ENCODE data around the gene COL4A5.
"Not testable (repeated sequence)": the region's sequence is repeated elsewhere in the genome, so short reads cannot be mapped to it uniquely, and the experiment has no call there.

COL4A5 gene

GRCh38 chrX:108456971-108457477, 17.4 kb downstream of the COL4A5 start:
- DNase-seq: no peak

GRCh38 chrX:108464604-108465003, 25.0 kb downstream of the COL4A5 start:
- DNase-seq: no peak

- no peak for DNase-seq
Observed at GRCh38 chrX:108468486-108468885, 28.8 kb downstream of the COL4A5 start.

GRCh38 chrX:108473979-108474378, 34.3 kb downstream of the COL4A5 start:
- no peak for DNase-seq

- not testable (repeated sequence) for DNase-seq
Observed at GRCh38 chrX:108481528-108481927, 41.9 kb downstream of the COL4A5 start.

GRCh38 chrX:108484251-108484650, 44.6 kb downstream of the COL4A5 start:
- no peak for DNase-seq

GRCh38 chrX:108485960-108486359, 46.3 kb downstream of the COL4A5 start:
- no peak for DNase-seq

GRCh38 chrX:108494406-108495090, 54.9 kb downstream of the COL4A5 start:
- DNase-seq: no peak

- DNase-seq: no peak
Observed at GRCh38 chrX:108511721-108512120, 72.1 kb downstream of the COL4A5 start.

GRCh38 chrX:108516184-108516583, 76.5 kb downstream of the COL4A5 start:
- no peak for DNase-seq

- DNase-seq: no peak
Observed at GRCh38 chrX:108527724-108528123, 88.1 kb downstream of the COL4A5 start.

GRCh38 chrX:108537005-108537404, 97.4 kb downstream of the COL4A5 start:
- DNase-seq: no peak

GRCh38 chrX:108541286-108541685, 101.6 kb downstream of the COL4A5 start:
- no peak for DNase-seq

- DNase-seq: no peak
Observed at GRCh38 chrX:108557580-108557979, 117.9 kb downstream of the COL4A5 start.

- DNase-seq: no peak
Observed at GRCh38 chrX:108558217-108558616, 118.6 kb downstream of the COL4A5 start.

- no peak for DNase-seq
Observed at GRCh38 chrX:108573136-108573535, 133.5 kb downstream of the COL4A5 start.

GRCh38 chrX:108582151-108582550, 142.5 kb downstream of the COL4A5 start:
- no peak for DNase-seq

- DNase-seq: no peak
Observed at GRCh38 chrX:108584617-108585211, 145.1 kb downstream of the COL4A5 start.

- DNase-seq: no peak
Observed at GRCh38 chrX:108590496-108590895, 150.9 kb downstream of the COL4A5 start.

- DNase-seq: no peak
Observed at GRCh38 chrX:108601276-108601675, 161.6 kb downstream of the COL4A5 start.

- DNase-seq: no peak
Observed at GRCh38 chrX:108610141-108610540, 170.5 kb downstream of the COL4A5 start.

GRCh38 chrX:108614616-108615015, 175.0 kb downstream of the COL4A5 start:
- DNase-seq: no peak

GRCh38 chrX:108640817-108641216, 201.2 kb downstream of the COL4A5 start:
- DNase-seq: no peak

GRCh38 chrX:108641589-108642272, 202.1 kb downstream of the COL4A5 start:
- no peak for DNase-seq

Measured in CD4-positive, alpha-beta T cell treated with Interleukin-21 for 1 hour (primary cell).